GM18870 (cell line): ENCODE results near the gene GRM4.
"Not testable (repeated sequence)": the region's sequence is repeated elsewhere in the genome, so short reads cannot be mapped to it uniquely, and the experiment has no call there.

Experiments
- ATAC-seq: cut with Tn5 transposase; IDR thresholded peaks from one replicate; pipeline ENCODE4 v1.9.1; 2021; ENCODE audit warnings: moderate library complexity; ENCODE audit not compliant: unreplicated experiment

The GRM4 gene

GRCh38 chr6:34146021-34146782 is at the start of gene GRM4:
TSS of gene GRM4 (minus strand) at chr6:34146087. CDS start at chr6:34133496, 12,591 bp downstream.
- no peak for ATAC-seq

GRCh38 chr6:34194772-34195171 is 48.9 kb upstream of the GRM4 start:
- no peak for ATAC-seq

DNA sequence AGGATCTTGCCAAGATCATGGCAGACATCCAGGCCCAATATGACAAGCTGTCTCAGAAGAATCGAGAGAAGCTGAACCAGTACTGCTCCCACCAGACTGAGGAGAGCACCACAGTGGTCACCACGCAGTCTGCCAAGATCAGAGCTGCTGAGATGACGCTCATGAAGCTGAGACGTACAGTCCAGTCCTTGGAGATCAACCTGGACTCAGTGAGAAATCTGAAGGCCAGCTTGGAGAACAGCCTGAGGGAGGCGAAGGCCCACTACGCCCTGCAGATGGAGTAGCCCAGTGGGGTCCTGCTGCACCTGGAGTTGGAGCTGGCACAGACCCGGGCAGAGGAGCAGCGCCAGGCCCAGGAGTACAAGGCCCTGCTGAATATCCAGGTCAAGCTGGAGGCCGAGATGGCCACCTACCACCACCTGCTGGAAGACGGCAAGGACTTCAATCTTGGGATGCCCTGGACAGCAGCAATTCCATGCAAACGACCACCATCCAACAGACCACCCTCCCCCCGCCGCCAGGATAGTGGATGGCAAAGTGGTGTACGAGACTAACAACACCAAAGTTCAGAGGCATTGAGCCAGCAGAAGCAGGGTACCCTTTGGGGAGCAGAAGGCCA is 44.7 kb upstream of the GRM4 start:
- ATAC-seq: no peak

DNA sequence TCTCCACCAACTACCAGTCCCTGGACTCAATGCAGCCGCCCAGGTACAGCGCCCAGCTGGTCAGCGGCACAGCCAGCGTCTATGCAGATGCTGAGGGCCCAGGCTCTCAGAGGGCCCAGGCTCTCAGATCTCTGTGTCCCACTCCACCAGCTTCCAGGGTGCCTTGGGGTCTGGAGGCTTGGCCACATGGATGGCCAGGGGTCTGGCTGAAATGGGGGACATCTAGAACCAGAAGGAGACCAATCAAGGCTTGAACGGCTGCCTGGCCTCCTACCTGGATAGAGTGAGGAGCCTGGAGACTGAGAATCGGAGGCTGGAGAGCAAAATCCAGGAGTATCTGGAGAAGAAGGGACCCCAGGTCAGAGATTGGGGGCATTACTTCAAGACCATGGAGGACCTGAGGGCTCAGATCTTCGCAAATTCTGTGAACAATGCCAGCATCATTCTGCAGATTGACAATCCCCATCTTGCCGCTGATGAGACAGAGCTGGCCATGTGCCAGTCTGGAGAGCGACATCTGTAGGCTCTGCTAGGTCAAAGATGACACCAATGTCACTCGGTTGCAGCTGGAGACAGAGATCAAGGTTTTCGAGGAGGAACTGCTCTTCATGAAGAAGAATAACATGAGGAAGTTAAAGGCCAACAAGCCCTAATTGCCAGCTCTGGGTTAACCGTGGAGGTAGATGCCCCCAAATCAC is 44.1 kb upstream of the GRM4 start:
- ATAC-seq: no peak

DNA sequence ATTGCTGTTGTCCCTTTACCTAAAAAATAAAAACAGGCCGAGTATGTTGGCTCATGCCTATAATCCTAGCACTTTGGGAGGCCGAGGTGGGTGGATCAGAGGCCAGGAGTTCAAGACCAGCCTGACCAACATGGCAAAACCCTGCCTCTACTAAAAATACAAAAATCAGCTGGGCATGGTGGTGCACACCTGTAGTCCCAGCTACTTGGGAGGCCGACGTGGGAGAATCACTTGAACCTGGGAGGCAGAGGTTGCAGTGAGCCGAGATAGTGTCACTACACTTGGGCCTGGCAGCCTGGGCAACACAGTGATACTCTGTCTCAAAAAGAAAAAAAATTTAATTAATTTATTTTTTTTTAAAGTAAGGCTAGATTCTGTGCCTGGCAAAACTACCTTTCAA is 38.8 kb upstream of the GRM4 start:
- ATAC-seq: not testable (repeated sequence)

DNA sequence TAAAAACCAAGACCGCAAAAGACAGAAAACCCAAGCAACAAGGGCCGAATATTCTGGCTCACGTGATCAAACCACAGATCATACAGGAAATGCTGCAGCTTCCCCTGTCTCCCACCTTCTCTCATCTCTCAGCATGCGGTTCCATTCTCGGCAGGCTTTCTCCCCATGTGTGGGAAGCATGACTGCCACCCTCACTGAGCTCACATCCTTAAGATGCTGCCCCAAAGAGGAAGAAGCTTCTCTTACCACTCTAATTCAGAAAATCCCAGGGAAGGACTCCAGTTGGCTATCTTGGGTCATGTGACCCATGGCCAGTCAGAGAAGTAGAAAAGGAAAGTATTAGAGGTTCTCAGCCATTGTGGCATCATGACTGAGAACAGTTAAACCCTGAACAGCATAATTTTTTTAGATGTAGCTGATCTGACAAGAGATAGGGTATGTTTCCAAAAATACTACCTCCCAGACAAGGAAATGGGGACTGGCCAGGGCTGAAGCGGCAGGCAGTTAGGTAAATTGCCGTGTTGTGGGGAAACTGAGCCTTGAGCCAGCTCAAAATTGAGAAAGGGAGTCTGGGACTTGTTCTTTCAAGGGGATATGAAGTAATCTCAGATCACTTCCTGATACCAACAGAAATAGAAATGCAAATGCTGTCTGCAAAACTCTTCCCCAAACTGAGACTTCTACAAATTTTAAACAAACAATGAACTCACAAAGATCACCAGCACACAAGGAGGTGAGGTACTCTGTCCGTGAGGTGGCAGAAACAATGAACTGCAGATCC is 37.1 kb upstream of the GRM4 start:
- no peak for ATAC-seq

DNA sequence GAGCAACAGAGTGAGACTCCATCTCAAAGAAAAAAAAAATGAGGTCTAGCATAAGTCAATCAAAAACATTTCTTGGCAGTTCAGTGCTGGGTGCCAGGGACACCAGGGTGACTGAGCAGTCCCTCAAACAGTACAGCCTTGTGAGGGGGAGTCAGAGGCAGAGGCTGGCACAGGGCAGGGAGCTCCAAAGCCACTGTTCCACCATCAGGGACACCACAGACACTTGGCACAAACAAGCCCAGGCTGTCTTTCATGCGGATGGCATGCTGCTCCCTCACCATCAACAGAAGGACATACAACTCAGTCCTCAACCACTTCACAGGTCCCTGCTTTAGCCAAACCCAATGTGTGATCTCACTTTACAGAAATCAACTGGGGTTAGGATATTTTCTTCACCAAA is 36.0 kb upstream of the GRM4 start:
- ATAC-seq: no peak

- no peak for ATAC-seq
These were observed 33.3 kb upstream of the GRM4 start for GRCh38 chr6:34179106-34179720.

- no peak for ATAC-seq
These were observed 32.6 kb upstream of the GRM4 start for GRCh38 chr6:34178357-34179105.

- ATAC-seq: no peak
These were observed 31.3 kb upstream of the GRM4 start for GRCh38 chr6:34177181-34177591.

- no peak for ATAC-seq
These were observed 30.6 kb upstream of the GRM4 start for GRCh38 chr6:34176261-34177031.

GRCh38 chr6:34174846-34175399 is 29.0 kb upstream of the GRM4 start:
- no peak for ATAC-seq

- ATAC-seq: no peak
These were observed 27.3 kb upstream of the GRM4 start for GRCh38 chr6:34172961-34173775.

DNA sequence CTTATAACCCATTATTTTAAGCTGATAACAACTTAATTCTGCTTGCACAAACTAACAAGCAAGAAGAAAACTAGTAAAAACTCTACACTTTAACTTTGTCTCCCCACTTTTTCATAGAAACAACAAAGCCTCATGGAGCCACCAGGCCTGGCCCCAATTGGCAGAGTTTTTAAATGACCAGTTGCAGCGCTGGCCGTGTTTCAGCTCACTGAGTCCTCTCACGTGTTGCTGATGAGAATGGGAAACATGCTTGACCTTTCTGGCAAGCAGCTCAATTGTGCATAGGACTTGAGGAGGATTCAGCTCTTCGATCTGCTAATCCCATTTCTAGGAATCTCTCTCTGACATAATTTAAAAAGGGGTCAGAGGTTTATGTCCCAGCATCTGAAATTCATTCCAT is 24.5 kb upstream of the GRM4 start:
- no peak for ATAC-seq

GRCh38 chr6:34169897-34170296 is 24.0 kb upstream of the GRM4 start:
- no peak for ATAC-seq

- no peak for ATAC-seq
These were observed 16.1 kb upstream of the GRM4 start for GRCh38 chr6:34161857-34162515.

- ATAC-seq: no peak
These were observed 14.0 kb upstream of the GRM4 start for GRCh38 chr6:34159844-34160243.

DNA sequence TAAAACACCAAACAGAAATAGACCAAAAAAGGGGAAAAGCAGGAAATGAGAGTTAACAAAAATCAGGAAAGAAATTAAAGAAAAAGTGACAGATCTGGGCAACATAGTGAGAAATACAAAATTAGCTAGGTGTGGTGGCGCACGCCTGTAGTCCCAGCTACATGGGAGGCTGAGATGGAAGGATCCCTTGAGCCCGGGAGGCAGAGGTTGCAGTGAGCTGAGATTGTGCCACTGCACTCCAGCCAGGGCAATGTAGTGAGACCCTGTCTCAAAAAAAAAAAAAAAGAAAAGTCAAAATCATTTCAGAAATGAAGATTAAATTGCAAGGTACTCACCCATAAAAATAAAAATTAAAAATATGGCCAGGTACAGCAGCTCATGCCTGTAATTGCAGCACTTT is 13.0 kb upstream of the GRM4 start:
- no peak for ATAC-seq
